ENCODE results near the gene UROC1.

Gene UROC1

GRCh38 chr3:126524429-126524988 is 6.9 kb upstream of the UROC1 start:
- H2AK5ac ChIP-seq (ENCODE audit: low read length), result no peak overlapping the region
- H3K23ac ChIP-seq (ENCODE audit: low read length), result no peak overlapping the region
- H3K4me2 ChIP-seq (ENCODE audit: low read length), result peak overlapping the region; percentile 73
- no peak overlapping the region for H3K4ac ChIP-seq (ENCODE audit: low read depth, low read length)
- H4K12ac ChIP-seq (ENCODE audit: low read depth, low read length), result no peak overlapping the region
- peak overlapping the region; percentile 57 for H3K4me3 ChIP-seq (ENCODE audit: low read depth, low read length)
- peaks cover 0 to 6% of the 10 kb centered on the region in 2 experiments for H3K4me1 ChIP-seq (ENCODE audit: control insufficient read depth in 1 of 2, insufficient read depth in 2 of 2, low read length in 2 of 2)
- H3K36me3 ChIP-seq (ENCODE audit: control insufficient read depth in 1 of 2, insufficient read depth in 2 of 2, low read length in 2 of 2), result no peaks in the 10 kb centered on the region
- H3K14ac ChIP-seq (ENCODE audit: low read length), result no peak overlapping the region
- no peak overlapping the region for H2BK12ac ChIP-seq (ENCODE audit: low read length)
- no peak overlapping the region for H4K91ac ChIP-seq (ENCODE audit: low read depth, low read length)
- no peak overlapping the region for H3K27ac ChIP-seq (ENCODE audit: low read depth, low read length)
- no peak overlapping the region for H2BK5ac ChIP-seq (ENCODE audit: low read depth, low read length, poor library complexity)
- DNase-seq, result no peak
- no peak overlapping the region for H2AFZ ChIP-seq (ENCODE audit: insufficient read depth, low read length, poor library complexity)
- peaks cover 12% of the 10 kb centered on the region for H3K27me3 ChIP-seq (ENCODE audit: insufficient read depth, low read length)
- H3K9me3 ChIP-seq (ENCODE audit: insufficient read depth, low read depth, low read length), result peaks cover 5% of the 10 kb centered on the region
- no peak overlapping the region for H4K8ac ChIP-seq (ENCODE audit: low read depth, low read length)
- H3K18ac ChIP-seq (ENCODE audit: low read length), result no peak overlapping the region
- H3K9ac ChIP-seq (ENCODE audit: low read length), result no peak overlapping the region
- no CpG with 5 or more reads among the region's 31 CpGs for WGBS (ENCODE audit: extremely low coverage, insufficient coverage, insufficient read length)
- no peak overlapping the region for H2BK120ac ChIP-seq (ENCODE audit: insufficient read depth, low read length, poor library complexity)
- H3K79me1 ChIP-seq (ENCODE audit: low read length), result no peaks in the 10 kb centered on the region
- H3K79me2 ChIP-seq (ENCODE audit: control insufficient read depth, insufficient read depth, low read length, poor library complexity), result no peaks in the 10 kb centered on the region

DNA sequence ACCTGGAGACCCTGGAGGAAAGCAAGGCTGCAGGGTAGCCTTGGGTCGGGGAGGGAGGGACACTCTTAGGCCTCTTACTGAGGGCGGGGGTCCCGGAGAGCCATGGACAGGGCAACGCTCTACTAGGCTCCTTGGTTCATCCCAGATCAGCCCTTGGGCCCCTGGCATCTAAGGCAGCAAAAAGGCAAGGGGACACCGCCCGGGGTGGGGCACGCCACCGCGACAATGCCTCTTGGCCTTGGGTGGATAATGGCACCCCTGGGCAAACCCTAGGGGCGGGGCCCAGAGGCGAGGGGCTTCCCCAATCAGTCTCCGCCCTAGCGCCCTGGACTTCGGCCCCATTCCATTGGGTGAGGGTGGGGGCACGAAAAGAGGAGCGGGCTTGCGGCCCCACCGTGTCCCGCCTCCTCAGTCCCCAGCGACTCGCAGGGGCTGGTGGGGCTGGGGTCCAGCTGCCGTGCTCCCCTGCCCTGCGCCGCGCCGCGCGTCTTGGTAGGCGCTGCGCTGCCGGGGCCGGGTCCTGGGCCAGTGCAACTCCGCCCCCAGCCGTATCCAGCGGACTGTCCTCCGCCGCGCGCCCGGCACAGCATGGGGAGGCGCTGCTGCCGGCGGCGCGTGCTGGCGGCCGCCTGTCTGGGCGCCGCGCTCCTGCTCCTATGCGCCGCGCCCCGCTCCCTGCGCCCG is 6.3 kb upstream of the UROC1 start, which contains the start of gene CHST13:
Gene CHST13, plus strand, starts transcription at position 411 of the 684 bp plus-strand sequence. Its CDS starts 178 bp downstream, at position 589.
- H2BK5ac ChIP-seq (ENCODE audit: low read depth, low read length, poor library complexity), result no peak within 1 kb of the TSS
- H3K14ac ChIP-seq (ENCODE audit: low read length), result no peak within 1 kb of the TSS
- no peak within 1 kb of the TSS for H3K9ac ChIP-seq (ENCODE audit: low read length)
- peaks cover 5% of the 10 kb centered on the region for H3K9me3 ChIP-seq (ENCODE audit: insufficient read depth, low read depth, low read length)
- H3K27ac ChIP-seq (ENCODE audit: low read depth, low read length), result no peak within 1 kb of the TSS
- H3K4me1 ChIP-seq (ENCODE audit: control insufficient read depth in 1 of 2, insufficient read depth in 2 of 2, low read length in 2 of 2), result peaks cover 0 to 6% of the 10 kb centered on the region in 2 experiments
- H2BK120ac ChIP-seq (ENCODE audit: insufficient read depth, low read length, poor library complexity), result no peak within 1 kb of the TSS
- H2AK5ac ChIP-seq (ENCODE audit: low read length), result no peak within 1 kb of the TSS
- peak within 1 kb of the TSS; percentile 73 for H3K4me2 ChIP-seq (ENCODE audit: low read length)
- no peak within 1 kb of the TSS for H3K4ac ChIP-seq (ENCODE audit: low read depth, low read length)
- H4K8ac ChIP-seq (ENCODE audit: low read depth, low read length), result no peak within 1 kb of the TSS
- peak in 1 of 2 donors; percentile 52 for DNase-seq
- no peak within 1 kb of the TSS for H3K18ac ChIP-seq (ENCODE audit: low read length)
- H3K36me3 ChIP-seq (ENCODE audit: control insufficient read depth in 1 of 2, insufficient read depth in 2 of 2, low read length in 2 of 2), result no peaks in the 10 kb centered on the region
- no peaks in the 10 kb centered on the region for H3K79me2 ChIP-seq (ENCODE audit: control insufficient read depth, insufficient read depth, low read length, poor library complexity)
- H3K4me3 ChIP-seq (ENCODE audit: low read depth, low read length), result peak within 1 kb of the TSS; percentile 66
- WGBS (ENCODE audit: extremely low coverage, insufficient coverage, insufficient read length), result no CpG with 5 or more reads among the region's 56 CpGs
- no peak within 1 kb of the TSS for H3K23ac ChIP-seq (ENCODE audit: low read length)
- no peak within 1 kb of the TSS for H2BK12ac ChIP-seq (ENCODE audit: low read length)
- peaks cover 12% of the 10 kb centered on the region for H3K27me3 ChIP-seq (ENCODE audit: insufficient read depth, low read length)
- H4K12ac ChIP-seq (ENCODE audit: low read depth, low read length), result no peak within 1 kb of the TSS
- no peak within 1 kb of the TSS for H4K91ac ChIP-seq (ENCODE audit: low read depth, low read length)
- H3K79me1 ChIP-seq (ENCODE audit: low read length), result no peaks in the 10 kb centered on the region
- no peak within 1 kb of the TSS for H2AFZ ChIP-seq (ENCODE audit: insufficient read depth, low read length, poor library complexity)

GRCh38 chr3:126522363-126522788 is 4.8 kb upstream of the UROC1 start:
- Histone ChIP-seq H4K91ac (ENCODE audit: low read depth, low read length) (no peak overlapping the region), H4K12ac (ENCODE audit: low read depth, low read length) (no peak overlapping the region), H3K79me2 (ENCODE audit: control insufficient read depth, insufficient read depth, low read length, poor library complexity) (no peaks in the 10 kb centered on the region), H3K4ac (ENCODE audit: low read depth, low read length) (no peak overlapping the region), H3K9me3 (ENCODE audit: insufficient read depth, low read depth, low read length) (peaks cover 5% of the 10 kb centered on the region), H3K4me2 (ENCODE audit: low read length) (no peak overlapping the region), H3K36me3 (ENCODE audit: control insufficient read depth in 1 of 2, insufficient read depth in 2 of 2, low read length in 2 of 2) (no peaks in the 10 kb centered on the region), H3K27ac (ENCODE audit: low read depth, low read length) (no peak overlapping the region), H3K4me3 (ENCODE audit: low read depth, low read length) (no peak overlapping the region), H3K9ac (ENCODE audit: low read length) (no peak overlapping the region), H3K14ac (ENCODE audit: low read length) (no peak overlapping the region), H2BK12ac (ENCODE audit: low read length) (no peak overlapping the region), H3K18ac (ENCODE audit: low read length) (no peak overlapping the region), H2AFZ (ENCODE audit: insufficient read depth, low read length, poor library complexity) (no peak overlapping the region), H4K8ac (ENCODE audit: low read depth, low read length) (no peak overlapping the region), H3K23ac (ENCODE audit: low read length) (no peak overlapping the region), H2BK120ac (ENCODE audit: insufficient read depth, low read length, poor library complexity) (no peak overlapping the region), H2AK5ac (ENCODE audit: low read length) (no peak overlapping the region), H2BK5ac (ENCODE audit: low read depth, low read length, poor library complexity) (no peak overlapping the region), H3K27me3 (ENCODE audit: insufficient read depth, low read length) (peaks cover 12% of the 10 kb centered on the region), H3K79me1 (ENCODE audit: low read length) (no peaks in the 10 kb centered on the region), H3K4me1 (ENCODE audit: control insufficient read depth in 1 of 2, insufficient read depth in 2 of 2, low read length in 2 of 2) (peaks cover 0 to 6% of the 10 kb centered on the region in 2 experiments)
- no CpG with 5 or more reads among the region's 6 CpGs for WGBS (ENCODE audit: extremely low coverage, insufficient coverage, insufficient read length)
- peak; percentile 25 to 81 for DNase-seq

- Histone ChIP-seq H3K18ac (ENCODE audit: low read length) (no peak overlapping the region), H2AFZ (ENCODE audit: insufficient read depth, low read length, poor library complexity) (no peak overlapping the region), H3K9ac (ENCODE audit: low read length) (no peak overlapping the region), H3K4me2 (ENCODE audit: low read length) (no peak overlapping the region), H2BK5ac (ENCODE audit: low read depth, low read length, poor library complexity) (no peak overlapping the region), H4K8ac (ENCODE audit: low read depth, low read length) (no peak overlapping the region), H3K27ac (ENCODE audit: low read depth, low read length) (no peak overlapping the region), H4K91ac (ENCODE audit: low read depth, low read length) (no peak overlapping the region), H3K4me1 (ENCODE audit: control insufficient read depth in 1 of 2, insufficient read depth in 2 of 2, low read length in 2 of 2) (peaks cover 0 to 6% of the 10 kb centered on the region in 2 experiments), H3K36me3 (ENCODE audit: control insufficient read depth in 1 of 2, insufficient read depth in 2 of 2, low read length in 2 of 2) (no peaks in the 10 kb centered on the region), H2AK5ac (ENCODE audit: low read length) (no peak overlapping the region), H3K4me3 (ENCODE audit: low read depth, low read length) (no peak overlapping the region), H3K9me3 (ENCODE audit: insufficient read depth, low read depth, low read length) (peaks cover 8% of the 10 kb centered on the region), H3K79me2 (ENCODE audit: control insufficient read depth, insufficient read depth, low read length, poor library complexity) (no peaks in the 10 kb centered on the region), H3K27me3 (ENCODE audit: insufficient read depth, low read length) (peaks cover 12% of the 10 kb centered on the region), H3K14ac (ENCODE audit: low read length) (no peak overlapping the region), H2BK120ac (ENCODE audit: insufficient read depth, low read length, poor library complexity) (no peak overlapping the region), H2BK12ac (ENCODE audit: low read length) (no peak overlapping the region), H4K12ac (ENCODE audit: low read depth, low read length) (no peak overlapping the region), H3K4ac (ENCODE audit: low read depth, low read length) (no peak overlapping the region), H3K23ac (ENCODE audit: low read length) (no peak overlapping the region), H3K79me1 (ENCODE audit: low read length) (no peaks in the 10 kb centered on the region)
- no peak for DNase-seq
- no CpG with 5 or more reads among the region's 11 CpGs for WGBS (ENCODE audit: extremely low coverage, insufficient coverage, insufficient read length)
Observed at GRCh38 chr3:126521122-126521891, 3.7 kb upstream of the UROC1 start.
